ENCODE results near the gene MAPK7. TPM values are rescaled to one million over a fixed set of nuclear protein-coding genes. Genes with fewer than 3 reads are reported as not detected.

Gene MAPK7
- total and polyA plus RNA-seq, 5 donors: 9.0 to 16.7 (median 16.2) TPM

DNA sequence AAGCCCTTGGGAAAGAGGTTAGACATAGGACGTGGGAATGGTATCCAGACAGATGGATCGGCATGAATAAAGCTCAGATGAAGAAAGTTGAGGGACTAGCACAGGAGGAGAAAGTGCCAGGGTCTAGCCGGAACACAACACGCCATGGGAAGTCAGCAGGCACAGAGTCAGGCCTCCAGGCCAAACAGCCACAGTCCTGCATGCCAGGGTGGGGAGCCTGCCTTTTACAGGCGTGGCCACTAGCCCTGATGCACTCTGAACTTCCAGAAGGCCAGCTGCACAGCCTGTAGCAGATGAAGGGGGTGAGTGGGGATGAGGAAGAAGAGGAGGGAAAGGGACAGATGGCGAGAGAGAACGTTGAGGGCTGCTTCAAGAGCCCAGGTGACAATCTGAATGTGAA, 20.9 kb upstream of the MAPK7 start:
- H3K9me3 ChIP-seq (ENCODE audit: control insufficient read depth, low read length): no peaks in the 10 kb centered on the region
- 90% methylated on average over 7 of the region's 7 CpGs for WGBS
- peaks cover 2% of the 10 kb centered on the region for H3K4me1 ChIP-seq (ENCODE audit: control insufficient read depth, insufficient read depth, low read length)
- H3K27me3 ChIP-seq (ENCODE audit: control insufficient read depth, insufficient read depth): no peaks in the 10 kb centered on the region
- DNase-seq: no peak
- intact Hi-C loops (cut with DNase I): no loop called here
- no peak overlapping the region for H3K27ac ChIP-seq (ENCODE audit: low read length)
- no peak overlapping the region for H3K4me3 ChIP-seq (ENCODE audit: low read length)
- ATAC-seq: no peak

- WGBS: 78% methylated on average over 7 of the region's 7 CpGs
- ATAC-seq: no peak
- no peak for DNase-seq
- intact Hi-C loops (cut with DNase I): no loop called here
- Histone ChIP-seq H3K27me3 (ENCODE audit: control insufficient read depth, insufficient read depth) (no peaks in the 10 kb centered on the region), H3K4me1 (ENCODE audit: control insufficient read depth, insufficient read depth, low read length) (peaks cover 2% of the 10 kb centered on the region), H3K4me3 (ENCODE audit: low read length) (no peak overlapping the region), H3K27ac (ENCODE audit: low read length) (no peak overlapping the region), H3K9me3 (ENCODE audit: control insufficient read depth, low read length) (no peaks in the 10 kb centered on the region)
Observed at GRCh38 chr17:19357761-19358160, 20.5 kb upstream of the MAPK7 start.

DNA sequence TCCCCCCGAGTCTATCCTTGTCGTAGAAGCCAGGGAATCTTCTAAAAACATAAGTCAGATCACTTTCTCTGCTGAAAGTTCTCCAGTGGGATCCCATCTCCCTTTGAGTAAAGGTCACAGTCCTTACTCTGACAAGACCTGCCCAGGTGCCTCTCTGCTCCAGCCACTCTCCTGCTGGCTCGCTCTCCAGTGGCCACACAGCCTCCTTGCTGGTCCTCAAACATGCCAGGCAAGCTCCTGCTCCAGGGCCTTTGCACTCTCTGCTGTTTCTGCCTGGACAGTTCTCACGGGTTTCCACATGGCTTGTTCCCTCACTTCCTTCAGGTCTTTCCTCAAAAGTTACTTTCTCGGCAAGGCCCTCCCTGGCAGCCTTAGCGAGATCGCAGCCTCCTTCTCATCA, 19.1 kb upstream of the MAPK7 start:
- H3K27me3 ChIP-seq (ENCODE audit: control insufficient read depth, insufficient read depth): no peaks in the 10 kb centered on the region
- DNase-seq (peak in 1 of 3 donors; percentile 26), ATAC-seq (no peak)
- no peak overlapping the region for H3K27ac ChIP-seq (ENCODE audit: low read length)
- 72% methylated on average over 7 of the region's 7 CpGs for WGBS
- no peak overlapping the region for H3K4me3 ChIP-seq (ENCODE audit: low read length)
- H3K4me1 ChIP-seq (ENCODE audit: control insufficient read depth, insufficient read depth, low read length): peaks cover 2% of the 10 kb centered on the region
- intact Hi-C loops (cut with DNase I): no loop called here
- no peaks in the 10 kb centered on the region for H3K9me3 ChIP-seq (ENCODE audit: control insufficient read depth, low read length)

GRCh38 chr17:19359856-19360255, 18.4 kb upstream of the MAPK7 start:
- ATAC-seq (no peak), DNase-seq (peak in 1 of 3 donors; percentile 42)
- Histone ChIP-seq H3K27ac (ENCODE audit: low read length) (no peak overlapping the region), H3K27me3 (ENCODE audit: control insufficient read depth, insufficient read depth) (no peaks in the 10 kb centered on the region), H3K4me3 (ENCODE audit: low read length) (no peak overlapping the region), H3K4me1 (ENCODE audit: control insufficient read depth, insufficient read depth, low read length) (peaks cover 2% of the 10 kb centered on the region), H3K9me3 (ENCODE audit: control insufficient read depth, low read length) (no peaks in the 10 kb centered on the region)
- WGBS: 95% methylated on average over 5 of the region's 5 CpGs
- intact Hi-C loops (cut with DNase I): loop anchor here (5.0 to 10.0 kb wide), 2 partner anchors 87 to 405 kb away; no protein-coding TSS in a partner anchor

DNA sequence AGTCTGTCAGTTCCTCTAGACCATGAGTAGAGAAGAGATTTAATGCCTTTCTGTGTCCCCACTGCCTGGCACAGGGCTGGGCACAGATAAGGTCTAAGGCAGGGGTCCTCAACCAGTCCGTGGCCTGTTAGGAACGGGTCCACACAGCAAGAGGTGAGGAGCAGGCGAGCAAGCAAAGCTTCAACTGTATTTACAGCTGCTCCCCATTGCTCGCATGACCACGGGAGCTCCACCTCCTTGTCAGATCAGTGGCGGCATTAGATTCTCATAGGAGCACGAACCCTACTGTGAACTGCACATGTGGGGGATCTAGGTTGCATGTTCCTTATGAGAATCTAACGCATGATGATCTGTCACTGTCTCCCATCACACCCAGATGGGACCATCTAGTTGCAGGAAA, 17.5 kb upstream of the MAPK7 start:
- WGBS: 88% methylated on average over 8 of the region's 8 CpGs
- Histone ChIP-seq H3K4me1 (ENCODE audit: control insufficient read depth, insufficient read depth, low read length) (peaks cover 2% of the 10 kb centered on the region), H3K4me3 (ENCODE audit: low read length) (no peak overlapping the region), H3K9me3 (ENCODE audit: control insufficient read depth, low read length) (no peaks in the 10 kb centered on the region), H3K27ac (ENCODE audit: low read length) (no peak overlapping the region), H3K27me3 (ENCODE audit: control insufficient read depth, insufficient read depth) (no peaks in the 10 kb centered on the region)
- DNase-seq (no peak), ATAC-seq (no peak)
- intact Hi-C loops (cut with DNase I): loop anchor here (5.0 to 10.0 kb wide), 2 partner anchors 87 to 404 kb away; no protein-coding TSS in a partner anchor

GRCh38 chr17:19361326-19361725, 17.0 kb upstream of the MAPK7 start:
- Histone ChIP-seq H3K27me3 (ENCODE audit: control insufficient read depth, insufficient read depth) (no peaks in the 10 kb centered on the region), H3K9me3 (ENCODE audit: control insufficient read depth, low read length) (no peaks in the 10 kb centered on the region), H3K4me1 (ENCODE audit: control insufficient read depth, insufficient read depth, low read length) (peaks cover 2% of the 10 kb centered on the region), H3K27ac (ENCODE audit: low read length) (no peak overlapping the region), H3K4me3 (ENCODE audit: low read length) (no peak overlapping the region)
- no peak for DNase-seq
- intact Hi-C loops (cut with DNase I): loop anchor here (5.0 to 10.0 kb wide), 2 partner anchors 86 to 403 kb away; no protein-coding TSS in a partner anchor
- no peak for ATAC-seq
- WGBS: 73% methylated on average over 6 of the region's 6 CpGs

DNA sequence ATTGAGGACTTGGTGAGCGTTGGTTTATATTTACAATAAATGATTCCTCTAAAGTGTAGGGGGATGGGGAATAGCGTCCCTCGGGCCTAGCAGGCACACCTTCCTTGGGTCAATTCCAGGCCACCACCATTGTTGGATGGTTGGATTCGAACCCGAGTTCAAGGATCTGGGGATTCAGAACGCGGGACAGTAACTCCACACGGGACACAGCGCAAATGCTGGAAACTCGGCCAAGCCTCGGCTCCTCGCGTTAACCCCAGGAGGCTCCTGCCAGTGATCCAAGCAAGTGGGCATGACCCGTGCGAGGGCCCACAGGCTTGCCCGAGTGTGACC, 16.4 kb upstream of the MAPK7 start:
- intact Hi-C loops (cut with DNase I): loop anchor here (2.0 to 10.0 kb wide), 4 partner anchors 83 to 403 kb away; no protein-coding TSS in a partner anchor
- no peak for DNase-seq
- no peak for ATAC-seq
- H3K27me3 ChIP-seq (ENCODE audit: control insufficient read depth, insufficient read depth): no peaks in the 10 kb centered on the region
- peaks cover 2% of the 10 kb centered on the region for H3K4me1 ChIP-seq (ENCODE audit: control insufficient read depth, insufficient read depth, low read length)
- no peaks in the 10 kb centered on the region for H3K9me3 ChIP-seq (ENCODE audit: control insufficient read depth, low read length)
- no peak overlapping the region for H3K27ac ChIP-seq (ENCODE audit: low read length)
- 19% methylated on average over 16 of the region's 16 CpGs for WGBS
- peak overlapping the region; percentile 52 for H3K4me3 ChIP-seq (ENCODE audit: low read length)

- under 1% methylated on average over 83 of the region's 83 CpGs for WGBS
- H3K27ac ChIP-seq (ENCODE audit: low read length): no peak within 1 kb of the TSS
- ATAC-seq (peak; percentile 94), DNase-seq (peak; percentile 93 to 97 (median 97))
- peak within 1 kb of the TSS; percentile 52 for H3K4me3 ChIP-seq (ENCODE audit: low read length)
- H3K27me3 ChIP-seq (ENCODE audit: control insufficient read depth, insufficient read depth): no peaks in the 10 kb centered on the region
- H3K4me1 ChIP-seq (ENCODE audit: control insufficient read depth, insufficient read depth, low read length): peaks cover 2% of the 10 kb centered on the region
- intact Hi-C loops (cut with DNase I): loop anchor here (2.0 to 10.0 kb wide), 4 partner anchors 82 to 402 kb away; no protein-coding TSS in a partner anchor
- no peaks in the 10 kb centered on the region for H3K9me3 ChIP-seq (ENCODE audit: control insufficient read depth, low read length)
Observed at GRCh38 chr17:19362277-19363113, 15.8 kb upstream of the MAPK7 start, which contains the start of gene B9D1. Gene B9D1, minus strand, starts transcription at chr17:19362723. Its CDS starts 154 bp downstream, at chr17:19362569.

GRCh38 chr17:19363114-19363438, 15.2 kb upstream of the MAPK7 start:
- ATAC-seq: no peak
- Histone ChIP-seq H3K4me1 (ENCODE audit: control insufficient read depth, insufficient read depth, low read length) (peaks cover 2% of the 10 kb centered on the region), H3K9me3 (ENCODE audit: control insufficient read depth, low read length) (no peaks in the 10 kb centered on the region), H3K4me3 (ENCODE audit: low read length) (no peak overlapping the region), H3K27me3 (ENCODE audit: control insufficient read depth, insufficient read depth) (no peaks in the 10 kb centered on the region), H3K27ac (ENCODE audit: low read length) (no peak overlapping the region)
- DNase-seq: no peak
- 28% methylated on average over 14 of the region's 14 CpGs for WGBS
- intact Hi-C loops (cut with DNase I): loop anchor here (2.0 to 10.0 kb wide), 4 partner anchors 82 to 402 kb away; no protein-coding TSS in a partner anchor

- DNase-seq (no peak), ATAC-seq (no peak)
- peaks cover 2% of the 10 kb centered on the region for H3K4me1 ChIP-seq (ENCODE audit: control insufficient read depth, insufficient read depth, low read length)
- 52% methylated on average over 6 of the region's 6 CpGs for WGBS
- no peak overlapping the region for H3K4me3 ChIP-seq (ENCODE audit: low read length)
- H3K9me3 ChIP-seq (ENCODE audit: control insufficient read depth, low read length): no peaks in the 10 kb centered on the region
- intact Hi-C loops (cut with DNase I): loop anchor here (2.0 to 10.0 kb wide), 4 partner anchors 81 to 401 kb away; no protein-coding TSS in a partner anchor
- H3K27ac ChIP-seq (ENCODE audit: low read length): no peak overlapping the region
- H3K27me3 ChIP-seq (ENCODE audit: control insufficient read depth, insufficient read depth): no peaks in the 10 kb centered on the region
Observed at GRCh38 chr17:19363460-19364035, 14.8 kb upstream of the MAPK7 start.
